IMR-90 (cell line): ENCODE results near the gene DBP. TPM values are rescaled to one million over a fixed set of nuclear protein-coding genes. Genes with fewer than 3 reads are reported as not detected.

Source experiments
- ATAC-seq: fragments of 200-7000 bp; cut with Tn5 transposase; 2 replicates; pipeline ENCODE4 v1.9.1; 2020; ENCODE audit warnings: low read depth, mild to moderate bottlenecking, moderate library complexity
- BruUV-seq: library from RNA; stranded (reverse); fragments of 400-500 nt; replicated peaks from 2 replicates; lab custom pipeline; 2021; lab: Mats Ljungman, UMichigan
- CTCF ChIA-PET: fragments of 300-600 bp; formaldehyde crosslinking; extraction: SDS; loops from one replicate; lab custom pipeline; 2021; ENCODE audit warnings: antibody characterized with exemption; lab: Yijun Ruan, JAX
- POLR2A ChIA-PET: fragments of 300-600 bp; sonication (Branson Sonifier 250); formaldehyde crosslinking; loops from one replicate; lab custom pipeline; 2022; ENCODE audit warnings: antibody characterized with exemption; ENCODE audit not compliant: unreplicated experiment; lab: Charles Lee
- DNase-seq: peaks from one replicate; pipeline ENCODE4 v3.0.0; 2013
- H2AFZ ChIP-seq: replicated peaks from 2 replicates; pipeline ENCODE3; 2013; ENCODE audit warnings: low read length, mild to moderate bottlenecking; ENCODE audit not compliant: poor library complexity
- H2AK5ac ChIP-seq: 2 replicates; pipeline ENCODE4 v1.6.1; 2013; ENCODE audit warnings: low read depth, low read length, inconsistent platforms
- H2AK9ac ChIP-seq: replicated peaks from 2 replicates; pipeline ENCODE3; 2013; ENCODE audit warnings: mild to moderate bottlenecking, low read depth, low read length, moderate library complexity; ENCODE audit not compliant: poor library complexity
- H2BK120ac ChIP-seq: 2 replicates; pipeline ENCODE4 v1.6.1; 2013; ENCODE audit warnings: low read depth, low read length, inconsistent platforms
- H2BK15ac ChIP-seq: 3 replicates; pipeline ENCODE4 v1.6.1; 2013; ENCODE audit warnings: low read depth, low read length, inconsistent platforms
- H2BK20ac ChIP-seq: 2 replicates; pipeline ENCODE4 v1.6.1; 2013; ENCODE audit warnings: low read depth, mild to moderate bottlenecking, inconsistent platforms, low read length, moderate library complexity
- H2BK5ac ChIP-seq: 2 replicates; pipeline ENCODE4 v1.6.1; 2013; ENCODE audit warnings: mild to moderate bottlenecking, low read depth, low read length, inconsistent platforms; ENCODE audit not compliant: poor library complexity, severe bottlenecking
- H3K14ac ChIP-seq: replicated peaks from 2 replicates; pipeline ENCODE4 v1.6.1; 2013; ENCODE audit warnings: low read depth, low read length, inconsistent platforms
- H3K18ac ChIP-seq: 2 replicates; pipeline ENCODE4 v1.6.1; 2013; ENCODE audit warnings: low read depth, low read length, control low read depth
- H3K23ac ChIP-seq: 2 replicates; pipeline ENCODE4 v1.6.1; 2013; ENCODE audit warnings: low read depth, low read length, inconsistent platforms
- H3K27ac ChIP-seq: 2 replicates; pipeline ENCODE4 v1.5.1; 2013; ENCODE audit warnings: mild to moderate bottlenecking, control low read depth, low read length; ENCODE audit not compliant: insufficient read depth
- H3K27me3 ChIP-seq: 2 replicates; pipeline ENCODE4 v1.6.1; 2013; ENCODE audit warnings: low read length; ENCODE audit not compliant: control insufficient read depth, insufficient read depth
- H3K36me3 ChIP-seq: 2 replicates; pipeline ENCODE4 v1.6.1; 2013; ENCODE audit warnings: low read length, mixed read lengths; ENCODE audit not compliant: control insufficient read depth, insufficient read depth
- H3K4ac ChIP-seq: 2 replicates; pipeline ENCODE4 v1.6.1; 2013; ENCODE audit warnings: low read depth, low read length, inconsistent platforms
- H3K4me1 ChIP-seq: 2 replicates; pipeline ENCODE4 v1.6.1; 2013; ENCODE audit warnings: low read length, mixed read lengths; ENCODE audit not compliant: control insufficient read depth, insufficient read depth
- H3K4me2 ChIP-seq: 2 replicates; pipeline ENCODE4 v1.6.1; 2013; ENCODE audit warnings: low read depth, mild to moderate bottlenecking, control low read depth, low read length, moderate library complexity
- H3K4me3 ChIP-seq: 2 replicates; pipeline ENCODE4 v1.5.1; 2013; ENCODE audit warnings: low read depth, mild to moderate bottlenecking, control low read depth, low read length, moderate library complexity; ENCODE audit not compliant: insufficient read depth
- H3K56ac ChIP-seq: 2 replicates; pipeline ENCODE4 v1.6.1; 2013; ENCODE audit warnings: low read length, inconsistent platforms; ENCODE audit not compliant: insufficient read depth; ENCODE audit errors: extremely low read depth
- H3K79me1 ChIP-seq, 2 experiments: 2 replicates each; pipeline ENCODE4 v1.6.1; 2013; ENCODE audit warnings: low read length in 2 of 2, inconsistent platforms in 1 of 2, low read depth in 1 of 2
- H3K9ac ChIP-seq: 2 replicates; pipeline ENCODE4 v1.6.1; 2013; ENCODE audit warnings: low read depth, low read length, control low read depth
- H3K9me1 ChIP-seq: 2 replicates; pipeline ENCODE4 v1.6.1; 2013; ENCODE audit warnings: low read length, inconsistent platforms; ENCODE audit not compliant: insufficient read depth
- H3K9me3 ChIP-seq: 2 replicates; pipeline ENCODE4 v1.6.1; 2013; ENCODE audit warnings: low read length; ENCODE audit not compliant: control insufficient read depth, insufficient read depth
- H4K20me1 ChIP-seq: 2 replicates; pipeline ENCODE4 v1.6.1; 2013; ENCODE audit warnings: low read length, inconsistent platforms; ENCODE audit not compliant: insufficient read depth
- H4K5ac ChIP-seq: 2 replicates; pipeline ENCODE4 v1.6.1; 2013; ENCODE audit warnings: mild to moderate bottlenecking, low read depth, low read length, control low read depth
- H4K8ac ChIP-seq, 2 experiments: 2 replicates each; pipeline ENCODE4 v1.6.1; 2013; ENCODE audit warnings: low read depth in 2 of 2, low read length in 2 of 2, control low read depth in 1 of 2, inconsistent platforms in 1 of 2
- H4K91ac ChIP-seq: 2 replicates; pipeline ENCODE4 v1.6.1; 2013; ENCODE audit warnings: low read depth, low read length, inconsistent platforms; ENCODE audit not compliant: insufficient read depth
- BHLHE40 ChIP-seq: fragments of 150-350 bp; IDR thresholded peaks from 2 replicates; pipeline ENCODE4 v1.6.1; 2016; ENCODE audit warnings: mild to moderate bottlenecking, low read depth, low read length
- CEBPB ChIP-seq: IDR thresholded peaks from 2 replicates; pipeline ENCODE4 v1.6.1; 2012; ENCODE audit warnings: low read depth, low read length, improper control_type of control experiment
- CHD1 ChIP-seq: IDR thresholded peaks from 2 replicates; pipeline ENCODE4 v1.6.1; 2012; ENCODE audit warnings: low read depth, low read length, improper control_type of control experiment
- CTCF ChIP-seq: conservative IDR thresholded peaks from 2 replicates; pipeline ENCODE4 v1.5.1; 2012; ENCODE audit warnings: mild to moderate bottlenecking, low read depth, low read length, improper control_type of control experiment
- FOS ChIP-seq: fragments of 150-350 bp; IDR thresholded peaks from 2 replicates; pipeline ENCODE4 v1.6.1; 2016; ENCODE audit warnings: low read depth, low read length
- MAFK ChIP-seq: IDR thresholded peaks from 2 replicates; pipeline ENCODE4 v1.6.1; 2012; ENCODE audit warnings: low read depth, low read length, improper control_type of control experiment
- MAZ ChIP-seq: IDR thresholded peaks from 2 replicates; pipeline ENCODE4 v1.6.1; 2012; ENCODE audit warnings: low read depth, mild to moderate bottlenecking, low read length, improper control_type of control experiment, moderate library complexity, borderline replicate concordance
- MXI1 ChIP-seq: IDR thresholded peaks from 2 replicates; pipeline ENCODE4 v1.6.1; 2012; ENCODE audit warnings: low read depth, mild to moderate bottlenecking, low read length, moderate library complexity, borderline replicate concordance
- NFE2L2 ChIP-seq: fragments of 150-350 bp; IDR thresholded peaks from 2 replicates; pipeline ENCODE4 v1.6.1; 2016; ENCODE audit warnings: low read depth, mild to moderate bottlenecking, low read length
- POLR2A ChIP-seq: IDR thresholded peaks from 2 replicates; pipeline ENCODE4 v1.6.1; 2012; ENCODE audit warnings: mild to moderate bottlenecking, low read depth, low read length
- RAD21 ChIP-seq: IDR thresholded peaks from 2 replicates; pipeline ENCODE4 v1.6.1; 2012; ENCODE audit warnings: low read length, improper control_type of control experiment
- RCOR1 ChIP-seq: IDR thresholded peaks from 2 replicates; pipeline ENCODE4 v1.6.1; 2012; ENCODE audit warnings: mild to moderate bottlenecking, low read length, improper control_type of control experiment; ENCODE audit not compliant: insufficient replicate concordance
- RFX5 ChIP-seq: IDR thresholded peaks from 2 replicates; pipeline ENCODE4 v1.8.0; 2012; ENCODE audit warnings: low read depth, mild to moderate bottlenecking, low read length, moderate library complexity
- SMC3 ChIP-seq: fragments of 150-350 bp; IDR thresholded peaks from 2 replicates; pipeline ENCODE4 v1.6.1; 2016; ENCODE audit warnings: low read depth, mild to moderate bottlenecking, antibody characterized with exemption, low read length, moderate library complexity
- USF2 ChIP-seq: fragments of 150-350 bp; IDR thresholded peaks from 2 replicates; pipeline ENCODE4 v1.6.1; 2017; ENCODE audit warnings: mild to moderate bottlenecking, antibody characterized with exemption, low read length, low read depth
- WGBS, 2 experiments: methylation state at CpG; one replicate each; pipeline versions ENCODE4 v1.1.5 to v1.1.7; 2013; ENCODE audit warnings: missing lambda C conversion rate in 2 of 2; ENCODE audit not compliant: insufficient read length in 1 of 2; ENCODE audit errors: extremely low coverage in 2 of 2; 5-methylcytosine and 5-hydroxymethylcytosine counted together
- dilution Hi-C: fragments of 300-500 bp; cut with HindIII; formaldehyde crosslinking; loops from one replicate; pipeline ENCODE4 v1.14.3; 2018; ENCODE audit warnings: low sequenced_read_pairs; ENCODE audit not compliant: unreplicated experiment
- in situ Hi-C: fragments of 300-500 bp; cut with MboI; formaldehyde crosslinking; loops from 3 replicates; pipeline ENCODE4 v1.14.3; 2019; ENCODE audit warnings: low sequenced_read_pairs, inconsistent platforms, mixed read lengths
- intact Hi-C: fragments of 100-400 bp; cut with micrococcal nuclease; formaldehyde crosslinking; loops from 2 replicates; pipeline ENCODE4 v1.10.0; 2022
- polyA plus RNA-seq, 3 experiments: library from polyadenylated mRNA; depleted of rRNA; stranded (reverse); fragments of >200 nt; gene quantifications; 2 replicates each; pipeline ENCODE4 v1.2.3, GENCODE V29; 2012; ENCODE audit warnings: low replicate concordance in 1 of 3
- total RNA-seq: library from RNA; depleted of rRNA; stranded (reverse); fragments of >200 nt; gene quantifications from 2 replicates; pipeline ENCODE4 v1.2.3, GENCODE V29; 2012

Gene DBP
- total and polyA plus RNA-seq, 2 of the 4 experiments (the other 2 are of a cell fraction): 3.0 to 3.6 TPM

- Histone ChIP-seq H3K9me1 (no peaks in the 10 kb centered on the region), H3K36me3 (no peaks in the 10 kb centered on the region), H3K9ac (no peak overlapping the region), H4K91ac (no peak overlapping the region; the same call in 1 of the 2 replicates), H3K56ac (no peak overlapping the region), H3K14ac (no peak overlapping the region), H2BK120ac (peak overlapping the region; percentile 31), H4K8ac (peak overlapping the region; percentile 43 to 81), H3K18ac (no peak overlapping the region; the same call in 1 of the 2 replicates), H3K23ac (peak overlapping the region; percentile 51; the same call in 1 of the 2 replicates), H2AK9ac (peak overlapping the region; percentile 66), H3K4me1 (no peaks in the 10 kb centered on the region), H2AK5ac (peak overlapping the region; percentile 69; the same call in 1 of the 2 replicates), H4K20me1 (no peaks in the 10 kb centered on the region), H3K27me3 (peaks cover 9% of the 10 kb centered on the region; the same call in 1 of the 2 replicates), H2AFZ (peak overlapping the region; percentile 87), H3K27ac (no peak overlapping the region), H3K9me3 (no peaks in the 10 kb centered on the region), H3K4ac (peak overlapping the region; percentile 46; the same call in 1 of the 2 replicates), H2BK5ac (no peak overlapping the region), H3K4me3 (no peak overlapping the region), H2BK20ac (peak overlapping the region; percentile 50; the same call in 1 of the 2 replicates), H2BK15ac (no peak overlapping the region; the same call in 2 of the 3 replicates), H3K4me2 (no peak overlapping the region), H3K79me1 (no peaks in the 10 kb centered on the region), H4K5ac (peak overlapping the region; percentile 24; the same call in 1 of the 2 replicates)
- WGBS, 2 experiments: 22% methylated on average over 16 of the region's 28 CpGs; no CpG with 5 or more reads in 1 of the 2 experiments
- in situ Hi-C loops (no loop called here), dilution Hi-C loops (no loop called here), intact Hi-C loops (loop anchor here (2.0 to 5.0 kb wide), 2 partner anchors 40 to 107 kb away; no protein-coding TSS in a partner anchor)
- peak; percentile 99 for ATAC-seq
- ChIA-PET POLR2A (no interaction called here), CTCF (interaction anchor here (0.8 kb wide), 1 partner anchor 41 kb away, joined by 3 read pairs; no protein-coding TSS in a partner anchor)
- DNase-seq: peak; percentile 72
- BruUV-seq: no TSS peak
- TF ChIP-seq RAD21 (peak; percentile 76), SMC3 (peak; percentile 81), CEBPB (no peak), POLR2A (no peak), MAFK (no peak), RCOR1 (peak; percentile 24), NFE2L2 (no peak), MAZ (no peak), BHLHE40 (peak; percentile 8; the same call in 1 of the 2 replicates), CTCF (peak; percentile 83), RFX5 (no peak), FOS (no peak), CHD1 (no peak), USF2 (no peak), MXI1 (no peak)
Measured at GRCh38 chr19:48674921-48675824, 38.0 kb upstream of the DBP start.
